ENCODE data around the gene CYRIA.

Gene CYRIA

DNA sequence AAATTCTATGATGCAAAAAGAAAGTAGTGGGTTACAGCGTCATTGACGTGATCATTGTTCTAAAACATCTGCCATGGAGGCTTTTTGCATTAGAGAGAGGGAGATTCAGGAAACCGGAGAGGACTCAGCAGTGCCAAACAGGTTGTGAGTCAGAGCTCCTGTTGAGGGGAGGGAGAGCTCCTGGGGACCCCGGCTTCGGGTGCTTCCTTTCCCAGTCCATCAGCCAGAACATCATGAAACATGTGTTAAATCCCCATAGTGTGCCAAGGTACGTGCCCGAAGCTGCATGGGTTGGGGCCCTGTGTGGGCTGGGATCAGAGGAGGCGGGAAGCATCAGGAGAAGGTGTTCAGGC is 791 bp upstream of the CYRIA start:
- DNase-seq: no peak

DNA sequence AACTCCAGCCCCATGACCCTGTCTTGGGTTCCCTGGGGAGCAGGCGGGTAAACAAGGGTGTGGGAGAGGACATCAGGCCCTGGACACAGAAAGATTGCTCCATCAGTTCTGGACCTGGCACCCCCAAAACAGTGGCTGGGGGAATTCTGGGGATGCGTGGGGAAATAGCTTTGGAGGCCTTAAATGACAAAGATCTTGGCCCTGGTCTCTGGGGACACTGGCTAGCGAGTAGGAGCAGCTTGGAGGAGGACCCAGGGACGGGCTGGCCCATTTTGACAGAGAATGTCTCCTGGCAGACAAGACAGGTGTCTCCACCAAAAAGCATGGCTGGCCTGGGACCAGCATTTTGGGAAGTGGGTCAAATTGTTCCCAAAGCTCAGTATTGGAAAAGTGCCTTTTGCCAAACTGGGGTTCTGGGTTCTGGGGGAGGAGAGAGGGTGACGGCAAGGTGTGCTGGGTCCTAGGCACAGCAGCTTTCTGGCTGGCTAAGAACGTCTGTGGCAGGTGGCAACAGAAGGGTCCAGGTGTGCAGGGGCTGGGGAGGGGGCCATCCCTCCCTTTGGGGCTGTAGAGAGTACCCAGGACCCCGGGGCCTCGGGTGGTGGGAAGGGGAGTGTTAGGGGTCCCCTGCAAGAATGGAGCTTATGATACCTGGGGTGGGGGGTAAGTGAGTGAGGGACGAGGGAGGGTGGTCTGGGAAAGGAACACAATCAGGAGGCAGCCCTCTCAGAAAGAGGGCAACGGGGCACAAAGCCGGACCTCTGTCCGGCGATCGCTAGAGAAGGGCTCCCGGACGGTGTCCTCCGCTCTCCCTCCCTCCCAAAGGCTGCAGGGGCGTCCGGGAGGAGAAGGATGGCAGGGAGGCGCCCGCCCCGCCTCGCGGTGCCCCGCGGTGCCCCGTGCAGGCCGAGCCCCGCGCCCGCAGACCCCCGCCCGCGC is 556 bp downstream of the CYRIA start:
- no peak for DNase-seq

DNA sequence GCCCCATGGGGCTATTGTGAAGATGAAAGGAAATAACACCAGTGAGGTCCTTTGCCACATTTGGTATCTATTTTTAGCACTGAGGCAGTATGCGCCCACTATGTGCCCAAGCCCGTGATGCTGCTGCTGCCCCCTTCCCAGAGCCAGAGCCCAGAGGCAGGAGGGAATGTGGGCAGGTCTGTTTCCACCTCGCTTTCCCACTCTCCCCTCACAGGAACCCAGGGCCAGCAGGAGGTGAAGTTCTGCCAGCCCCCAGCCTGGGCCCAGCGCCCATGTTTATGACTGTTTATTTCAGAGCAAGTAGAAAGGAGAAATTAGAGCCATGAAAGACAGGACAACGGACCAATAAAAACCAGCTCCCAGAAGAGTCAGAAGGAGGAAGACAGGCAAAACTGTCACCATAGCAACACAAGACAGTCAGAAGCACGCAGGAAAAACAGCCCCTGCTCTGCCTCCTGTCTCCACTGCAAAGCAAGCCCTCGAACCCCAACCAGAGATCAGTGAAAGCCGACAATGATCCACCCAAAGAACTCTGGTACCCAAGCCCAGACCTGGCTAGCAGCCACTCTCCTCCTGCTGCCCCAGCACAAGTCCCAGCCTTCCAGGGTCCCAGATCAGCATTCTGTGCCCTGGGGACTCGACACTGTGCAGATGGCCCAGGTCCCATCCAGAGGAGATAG is 1.4 kb downstream of the CYRIA start:
- DNase-seq: no peak

DNA sequence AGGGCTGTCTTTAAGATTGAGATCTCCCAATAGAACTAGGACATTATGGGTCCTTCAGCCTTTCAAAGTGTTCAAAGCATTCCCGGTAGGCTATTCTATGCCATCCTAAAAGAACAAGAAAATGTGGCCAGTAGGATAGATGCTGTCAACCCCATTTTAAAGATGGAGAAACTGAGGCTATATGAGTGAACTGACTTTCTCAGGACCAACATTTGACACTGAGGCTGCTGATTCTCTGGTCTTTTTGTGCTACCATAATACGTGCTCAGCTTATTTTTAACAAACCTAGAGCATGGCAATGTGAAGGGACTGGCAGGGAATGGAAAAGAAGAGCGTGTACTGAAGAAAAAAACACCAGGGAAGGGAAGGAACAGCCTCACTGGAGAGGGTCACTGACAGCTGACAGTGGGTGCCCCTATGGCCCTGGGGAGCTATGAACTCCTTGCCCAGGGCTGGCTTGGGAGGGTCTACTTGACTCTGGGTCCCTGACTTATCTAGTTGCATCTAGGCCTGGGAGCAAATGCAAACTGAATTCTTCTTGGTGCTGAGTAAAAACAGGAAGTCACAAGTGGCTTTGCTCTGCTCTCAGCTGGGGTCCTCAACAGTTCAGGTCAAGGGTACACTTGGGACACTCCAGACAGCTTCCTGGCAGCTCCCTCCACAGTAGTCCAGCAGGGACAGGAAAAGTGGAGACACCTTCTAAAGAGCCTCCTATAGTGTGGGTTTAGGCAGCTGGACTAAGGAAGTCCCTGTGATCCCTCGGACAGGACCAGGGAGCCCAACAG is 2.3 kb downstream of the CYRIA start:
- no peak for DNase-seq

DNA sequence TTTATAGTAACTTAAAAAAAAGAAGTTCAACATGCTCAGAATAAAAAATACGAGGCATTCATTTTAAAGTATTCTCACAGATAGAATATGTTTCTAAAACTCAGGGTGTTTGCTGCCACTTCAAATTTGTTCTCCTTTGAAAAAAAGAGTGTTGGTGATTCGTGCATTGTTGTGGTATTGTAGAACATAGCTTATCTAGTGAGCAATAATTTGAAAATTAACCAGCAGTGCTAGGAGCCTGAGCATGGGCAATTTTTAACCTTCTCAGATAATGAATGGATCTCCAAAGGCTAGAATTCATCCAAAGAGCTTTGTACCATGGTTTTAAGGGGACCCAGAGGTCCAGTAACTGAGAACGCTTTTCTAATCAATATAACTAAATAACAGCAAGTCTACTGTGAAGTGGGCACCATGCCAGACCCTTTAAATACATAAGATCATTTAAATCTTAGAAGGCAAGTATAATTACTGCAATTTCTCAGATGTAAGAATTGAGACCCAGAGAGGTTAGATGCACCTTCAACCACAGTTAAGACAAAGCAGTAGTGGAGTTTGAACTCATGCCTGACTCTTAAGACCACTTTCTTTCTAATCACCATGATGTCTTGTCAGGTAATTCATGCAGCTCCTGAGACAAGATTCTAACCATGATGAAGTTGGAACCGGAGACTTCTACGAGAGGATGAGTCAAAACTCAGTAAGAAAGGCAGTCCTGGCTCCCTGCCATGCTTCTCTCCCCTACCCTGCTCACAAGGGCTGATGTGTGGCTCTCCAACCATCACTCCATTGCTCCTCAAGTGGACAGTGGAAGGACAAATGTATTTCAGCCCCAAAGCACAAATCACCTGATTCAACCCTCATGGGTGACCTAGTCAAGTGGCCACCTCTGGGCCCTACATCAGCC is 3.4 kb downstream of the CYRIA start:
- DNase-seq: no peak

DNA sequence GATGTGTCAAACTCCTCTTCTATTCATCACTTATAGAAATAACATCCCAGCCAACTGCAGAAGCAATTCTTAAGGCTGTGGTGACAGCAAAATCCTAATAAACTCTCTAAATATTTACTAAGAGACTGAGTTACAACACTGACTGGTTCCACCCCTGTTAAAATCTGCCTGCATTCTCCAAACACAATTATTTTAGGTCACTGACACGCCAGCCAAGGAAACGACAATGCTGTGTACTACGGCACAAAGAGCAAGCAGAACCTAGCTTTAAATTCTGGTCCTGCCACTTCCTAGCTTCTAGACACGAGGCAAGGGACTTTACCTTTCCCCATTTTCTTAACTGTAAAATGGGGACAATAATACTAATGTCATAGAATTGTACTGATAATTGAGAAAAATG is 4.1 kb downstream of the CYRIA start:
- DNase-seq: no peak

DNA sequence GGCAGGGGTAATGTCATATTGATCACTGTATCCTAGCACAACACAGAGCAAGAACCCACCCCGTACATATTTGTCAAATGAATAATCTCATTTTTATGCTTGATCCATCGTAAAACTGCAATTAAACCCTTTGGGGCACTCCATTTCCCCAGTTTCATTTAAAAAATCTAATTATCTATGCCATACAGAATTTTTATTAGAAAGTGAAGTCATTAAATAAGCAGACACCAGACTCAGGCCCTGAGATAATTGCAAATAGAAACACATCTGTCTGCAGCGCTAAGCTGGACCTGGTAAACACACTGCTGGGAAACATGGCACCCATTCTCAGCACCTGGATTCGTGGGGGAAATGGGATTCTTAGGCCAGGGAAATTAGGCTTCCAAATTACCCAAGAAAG is 5.1 kb downstream of the CYRIA start:
- no peak for DNase-seq

DNA sequence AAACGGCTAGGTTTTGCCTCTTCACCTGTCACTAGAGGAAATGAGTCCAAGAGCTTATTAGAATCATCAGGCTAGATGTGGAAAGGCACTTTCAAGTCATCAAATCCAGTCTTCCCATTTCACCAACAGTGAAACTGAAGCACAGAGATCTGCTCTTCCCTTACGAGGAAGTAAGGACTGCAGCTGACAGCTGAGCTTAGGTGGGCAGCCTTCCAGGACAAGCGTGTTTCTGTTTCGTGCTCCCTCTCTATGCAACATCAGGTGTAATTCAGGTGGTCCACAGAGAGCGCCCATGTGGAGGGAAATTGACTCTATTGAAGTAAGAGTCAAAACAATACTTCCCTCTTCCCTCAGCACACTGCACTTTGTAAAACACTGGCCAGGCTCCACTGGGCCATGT is 5.5 kb downstream of the CYRIA start:
- no peak for DNase-seq

DNA sequence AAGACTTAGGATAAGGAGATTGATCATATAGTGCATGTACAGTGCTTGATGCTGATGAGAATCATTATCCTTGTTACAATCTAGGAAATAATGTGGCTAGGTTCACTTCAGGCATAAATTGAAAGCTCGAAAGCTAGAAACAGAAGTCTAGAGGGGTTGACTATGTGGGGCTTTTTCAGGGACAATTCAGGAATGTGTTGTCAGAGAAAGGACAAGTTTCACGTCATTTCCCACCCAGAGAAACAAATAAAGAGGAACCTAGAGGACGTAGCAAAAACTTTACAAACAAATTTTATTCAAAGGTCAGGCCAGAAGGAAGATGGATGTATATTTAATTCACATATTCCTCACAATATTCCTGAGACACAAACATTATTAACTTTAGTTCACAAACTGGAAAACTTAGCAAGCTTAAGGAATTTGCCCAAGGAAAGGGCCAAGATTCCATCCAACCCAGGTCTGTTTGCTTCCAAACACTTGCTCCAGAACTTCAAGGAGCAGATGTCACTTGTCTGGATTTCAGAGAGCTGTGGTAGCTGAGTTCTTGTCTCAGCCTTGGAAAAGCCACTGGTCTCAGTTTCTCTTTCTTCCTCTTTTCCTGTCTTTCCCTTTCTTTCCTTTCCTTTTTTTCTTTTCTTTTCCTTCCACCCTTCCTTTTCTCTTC is 7.4 kb downstream of the CYRIA start:
- no peak for DNase-seq

DNA sequence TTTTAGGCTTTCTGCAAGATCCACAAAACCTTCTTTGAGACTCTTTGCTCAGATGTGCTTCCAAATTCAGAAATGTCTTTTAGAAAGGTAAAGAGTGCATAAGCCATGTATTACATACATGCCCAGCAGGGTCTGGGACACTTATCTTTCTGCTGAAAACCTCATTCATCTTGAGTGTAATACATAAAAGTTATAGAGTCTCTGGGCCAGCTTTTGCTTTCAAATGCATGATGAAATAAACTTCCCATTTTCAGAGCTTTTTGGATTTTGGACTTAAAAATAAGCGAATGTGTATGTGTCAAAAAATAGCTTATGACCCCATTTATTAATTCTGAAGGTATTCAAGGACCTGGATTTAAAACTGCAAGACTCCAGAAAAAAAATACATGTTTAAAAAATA is 8.0 kb downstream of the CYRIA start:
- no peak for DNase-seq

DNA sequence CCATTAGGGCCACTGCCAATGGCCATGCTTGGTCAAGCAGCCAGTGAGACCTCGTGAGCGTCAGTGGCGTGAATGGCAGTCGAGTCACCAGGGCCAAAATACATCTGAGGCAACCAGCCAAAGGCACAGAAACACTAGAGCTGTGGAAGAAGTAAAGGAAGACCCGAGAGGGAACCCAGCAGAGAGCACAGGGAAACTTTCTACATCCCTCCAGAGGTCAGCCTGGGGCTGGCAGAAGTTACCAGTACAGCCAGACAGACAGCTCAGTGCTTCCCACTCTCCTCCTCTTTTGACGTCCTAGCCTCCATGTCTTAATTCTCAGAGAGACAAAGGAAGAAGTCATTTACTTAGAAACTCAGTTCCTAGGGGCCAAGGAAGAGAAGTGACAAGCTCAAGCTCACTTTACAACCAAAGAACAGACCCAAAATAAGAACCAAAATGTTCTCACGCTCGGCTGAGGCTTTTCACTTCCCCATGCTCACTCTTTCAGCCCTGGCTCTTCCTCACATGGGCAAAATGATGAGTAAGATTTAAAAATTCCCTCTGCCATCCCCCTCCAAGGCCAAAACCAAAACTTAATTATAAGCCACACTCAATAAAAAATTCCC is 8.7 kb downstream of the CYRIA start:
- no peak for DNase-seq

DNA sequence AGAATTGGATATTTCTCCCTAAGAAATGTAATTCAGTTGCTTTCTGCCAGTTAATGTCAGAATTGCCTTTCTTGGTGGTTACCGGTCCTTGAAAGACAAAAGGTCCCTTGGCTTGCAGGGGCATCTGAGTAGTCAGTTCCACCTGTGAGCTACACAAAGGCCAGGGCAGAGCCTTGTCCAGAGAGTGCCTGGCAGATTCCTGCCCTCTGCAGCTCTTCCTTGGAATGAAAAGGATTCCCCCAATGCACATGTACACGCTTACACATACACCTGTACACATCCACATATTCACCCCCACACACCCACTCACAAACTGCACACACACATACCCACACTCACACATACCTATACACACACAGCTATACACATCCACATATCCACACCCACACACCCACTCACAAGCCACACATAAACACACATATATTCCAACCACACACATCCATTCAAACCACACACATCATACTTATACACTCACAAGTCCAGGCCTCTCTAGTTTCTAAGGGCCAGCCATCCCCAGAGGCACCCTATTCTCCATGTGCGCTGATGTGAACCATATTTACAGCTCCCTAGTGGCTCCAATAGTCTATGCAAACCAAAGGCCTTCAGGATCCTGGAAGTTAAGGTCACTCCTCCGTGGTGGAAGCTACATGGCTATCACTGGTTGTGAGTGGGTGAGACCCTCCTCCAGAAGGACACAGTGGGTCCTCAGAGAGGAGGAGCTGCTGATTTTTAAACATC is 9.6 kb downstream of the CYRIA start:
- no peak for DNase-seq

DNA sequence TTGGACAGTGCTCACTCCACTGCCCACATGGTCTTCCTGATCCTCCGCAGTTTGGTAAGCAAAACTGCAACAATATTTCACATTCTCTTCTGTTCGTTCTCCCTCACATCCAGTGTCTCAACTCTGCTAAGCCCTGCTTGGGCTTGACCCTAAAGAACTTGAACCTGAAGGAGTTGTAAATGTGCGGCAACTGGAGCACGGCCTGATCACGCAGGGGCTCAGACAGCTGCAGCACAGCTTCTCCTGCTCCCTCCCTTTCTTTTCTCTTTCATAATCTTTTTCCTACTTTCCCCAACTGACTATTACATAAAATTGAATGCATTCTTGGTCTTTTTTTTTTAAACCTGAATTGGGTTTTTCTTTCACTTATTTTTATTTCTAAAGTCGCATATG is 10.2 kb downstream of the CYRIA start:
- DNase-seq: no peak

DNA sequence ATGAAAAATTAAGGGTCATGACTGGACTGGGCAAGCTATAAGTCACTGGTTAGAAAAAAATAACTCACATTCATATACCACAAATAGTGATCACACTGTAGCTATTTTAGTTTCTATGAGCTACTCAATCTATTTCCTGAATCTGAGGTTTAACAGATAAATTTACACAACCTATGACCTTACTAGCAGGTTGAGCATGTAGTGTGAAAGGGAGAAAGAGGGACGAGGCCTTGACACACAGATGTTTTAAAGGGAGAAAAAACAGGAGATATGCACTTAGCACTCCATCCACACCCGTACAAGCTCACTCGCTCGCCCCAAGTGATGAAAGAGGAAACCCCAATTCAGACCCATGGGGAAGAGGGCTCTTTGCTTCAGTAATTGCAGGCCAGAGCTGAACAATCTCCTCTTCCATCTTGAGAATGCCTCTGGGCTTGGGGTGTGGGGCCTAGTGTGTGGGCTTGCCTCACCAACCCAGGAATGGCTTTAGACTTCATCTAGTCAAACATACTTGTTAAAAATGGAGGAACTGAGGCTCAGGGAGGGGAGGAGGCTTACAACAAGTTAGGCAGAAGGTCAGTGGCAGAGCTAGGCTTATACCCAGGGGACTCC is 10.7 kb downstream of the CYRIA start:
- no peak for DNase-seq

DNA sequence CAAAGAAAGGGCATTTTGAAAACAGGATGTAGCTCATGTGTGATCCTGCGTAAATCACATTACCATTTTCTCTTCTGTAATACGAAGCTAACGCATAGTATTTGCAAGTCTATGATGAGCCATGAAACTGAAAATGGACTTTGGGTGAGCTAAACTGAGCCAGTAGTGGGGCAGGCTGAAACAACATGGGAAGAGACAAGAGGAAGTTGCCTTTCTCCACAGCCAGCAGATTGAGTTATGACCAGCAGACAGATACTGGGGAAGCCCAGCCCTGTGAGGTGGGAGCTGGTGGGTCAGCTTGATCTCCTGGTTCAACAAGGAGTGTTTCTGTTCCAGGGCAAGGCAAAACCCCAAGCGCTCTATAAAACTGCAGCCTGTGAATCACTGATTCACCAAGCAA is 11.8 kb downstream of the CYRIA start:
- no peak for DNase-seq

DNA sequence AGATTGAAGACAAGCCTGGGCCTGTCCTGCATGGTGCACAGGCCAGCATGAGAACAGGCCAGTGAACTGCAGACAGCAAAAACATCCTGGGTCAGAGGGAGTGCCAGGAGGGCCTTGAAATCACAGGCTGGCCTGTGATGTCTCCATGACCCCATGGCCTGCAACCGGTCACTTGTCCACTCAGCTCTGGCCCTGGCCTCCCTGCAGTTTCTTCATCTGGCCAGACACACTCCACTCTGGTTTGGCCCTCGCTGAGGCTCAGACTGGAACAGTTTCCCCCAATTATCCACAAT is 12.6 kb downstream of the CYRIA start:
- no peak for DNase-seq

DNA sequence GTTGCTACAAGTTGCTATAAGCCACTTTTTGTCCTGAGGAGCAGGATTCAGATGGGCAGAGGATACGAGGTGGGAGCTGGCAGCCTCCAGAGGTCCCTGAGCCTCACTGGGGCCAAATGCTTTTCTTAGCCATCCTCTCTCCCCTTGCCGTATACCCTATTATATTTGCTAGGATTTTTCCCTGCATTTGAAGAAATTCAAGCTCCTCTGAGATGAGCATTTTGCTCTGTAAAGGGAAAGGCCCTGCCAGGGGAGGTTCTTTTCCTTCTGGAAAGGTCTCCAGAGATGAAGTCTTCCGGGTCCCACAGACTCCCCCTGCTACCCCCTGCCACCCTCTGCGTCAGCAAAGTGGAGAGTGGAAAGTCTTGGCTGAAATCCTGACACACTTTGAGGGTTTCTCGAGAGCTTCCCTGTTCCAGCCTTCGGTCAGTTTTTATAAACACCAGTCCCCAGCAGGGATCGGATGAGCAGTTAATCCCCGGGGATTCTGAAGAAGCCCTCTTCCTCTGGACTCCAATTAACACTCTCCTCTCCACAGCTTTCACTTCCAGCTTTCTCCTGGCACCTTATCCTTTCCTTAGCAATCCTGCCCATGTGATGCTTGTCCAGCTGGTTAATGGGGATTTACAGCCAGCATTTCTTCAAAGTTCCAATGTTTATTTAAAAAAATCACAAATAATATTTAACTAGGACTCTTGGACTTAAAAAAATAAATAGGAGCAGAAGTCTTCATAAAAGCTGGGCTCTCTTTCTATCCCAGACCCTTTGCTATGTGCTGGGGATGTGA is 13.1 kb downstream of the CYRIA start:
- DNase-seq: no peak

DNA sequence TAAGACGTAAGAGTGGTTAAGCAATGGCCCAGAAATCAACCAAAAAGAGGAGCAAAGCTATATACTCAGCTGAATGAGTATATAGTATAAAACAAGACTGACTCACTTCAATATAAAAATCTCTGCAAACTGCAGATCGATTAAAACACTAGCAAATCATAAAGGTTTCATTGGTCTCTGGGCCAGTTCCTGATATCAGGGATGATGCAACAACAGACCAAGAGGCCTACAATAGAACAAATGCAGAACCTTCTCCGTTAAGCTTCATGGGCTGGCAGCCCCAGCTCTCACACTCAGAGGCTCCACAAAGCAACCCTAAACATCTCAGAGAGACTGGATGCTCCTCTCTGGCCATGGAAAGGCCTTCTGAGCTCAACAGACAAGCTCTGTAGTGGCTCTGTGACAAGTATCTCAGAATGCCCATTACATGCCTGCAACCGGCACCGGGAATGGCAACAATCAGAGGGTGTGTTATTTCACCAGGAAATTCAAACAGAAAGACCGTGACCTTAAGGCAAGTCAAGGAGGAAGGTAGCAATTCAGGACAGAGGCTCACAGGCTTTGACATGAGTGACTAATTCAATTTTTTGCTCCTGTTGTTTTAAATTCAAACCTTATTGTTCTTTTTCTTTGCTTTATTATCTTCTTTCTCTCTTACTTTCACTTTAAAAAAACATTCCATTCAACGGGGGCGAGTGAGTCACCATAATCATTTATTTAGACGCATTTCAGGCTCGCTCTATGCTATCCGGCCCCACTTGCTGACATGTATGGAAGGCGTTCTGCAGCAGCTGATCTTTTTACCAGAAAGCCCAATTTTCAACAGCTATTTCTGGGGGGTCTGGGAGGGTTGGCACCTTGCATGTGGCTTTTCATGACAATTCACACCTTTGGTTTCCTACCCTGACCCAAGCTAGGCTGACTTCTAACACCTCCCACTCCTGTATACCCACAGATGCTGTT is 15.1 kb downstream of the CYRIA start:
- no peak for DNase-seq

Data from activated naive CD4-positive, alpha-beta T cell treated with anti-CD3 and anti-CD28 coated beads, Interleukin-2, amount 50 U/mL, for 16 hours (primary cell).